Ovary (tissue), 9 donors: ENCODE results near the gene CFAP65. TPM values are rescaled to one million over a fixed set of nuclear protein-coding genes. Genes with fewer than 3 reads are reported as not detected.

Experiments used
- DNase-seq, 5 donors: peaks; one replicate each; pipeline ENCODE4 v3.0.0-alpha.2; 2019 to 2020
- H3K27ac ChIP-seq, 2 donors: fragments of 200-600 bp; one replicate each; pipeline versions ENCODE4 v1.5.1 to v1.8.0; 2019 to 2022
- H3K27me3 ChIP-seq: fragments of 200-600 bp; one replicate; pipeline ENCODE4 v1.8.0; 2022
- H3K36me3 ChIP-seq: fragments of 200-600 bp; sonication (generic); one replicate; pipeline ENCODE4 v1.5.1; 2019
- H3K4me1 ChIP-seq: one replicate; pipeline ENCODE4 v1.8.1; 2013; ENCODE audit warnings: mild to moderate bottlenecking, moderate library complexity; ENCODE audit not compliant: insufficient read depth
- H3K4me3 ChIP-seq: fragments of 200-600 bp; sonication (generic); one replicate; pipeline ENCODE4 v1.5.1; 2017
- H3K9me3 ChIP-seq, 2 donors: fragments of 200-600 bp in 1 of 2; sonication (generic) in 1 of 2; one replicate each; pipeline versions ENCODE4 v1.5.1 to v1.8.1; 2013 to 2019; ENCODE audit warnings: mild to moderate bottlenecking in 1 of 2, moderate library complexity in 1 of 2
- EP300 ChIP-seq: sonication (generic); formaldehyde crosslinking; IDR thresholded peaks from one replicate; pipeline ENCODE4 v1.6.1; 2017; ENCODE audit warnings: antibody characterized with exemption
- POLR2A ChIP-seq: fragments of 450-650 bp; IDR thresholded peaks from one replicate; pipeline ENCODE4 v1.6.1; 2017; ENCODE audit warnings: antibody characterized with exemption, mild to moderate bottlenecking, moderate library complexity
- WGBS, 3 donors: extraction: QIAGEN DNeasy Blood & Tissue Kit in 1 of 3; methylation state at CpG; one replicate each; pipeline versions ENCODE4 v1.1.5 to v1.1.7; 2013 to 2017; 5-methylcytosine and 5-hydroxymethylcytosine counted together
- intact Hi-C, 4 donors: fragments of 100-400 bp; cut with DNase I; formaldehyde crosslinking; loops; one replicate each; pipeline versions ENCODE4 v1.11.0 to v1.15.1; 2022 to 2023
- polyA plus RNA-seq, 2 donors: library from polyadenylated mRNA; stranded (reverse); fragments of 200-250 nt in 1 of 2; fragments of 350-450 nt in 1 of 2; fragmentation: Illumina TruSeq in 1 of 2; extraction: RNeasy Lipid Tissue Mini Kit (QIAGEN cat#74804) in 1 of 2; gene quantifications; one replicate each; pipeline ENCODE4 v1.2.3, GENCODE V29; 2013 to 2014
- total RNA-seq, 7 donors: library from RNA; depleted of rRNA in 2 of 7; stranded (reverse); fragments of >200 nt in 2 of 7; fragmentation: NEBNext Ultra II Directional in 3 of 7; extraction: Animal tissue kit (Norgen Biotek cat#: 25700) in 3 of 7; gene quantifications; one replicate each; pipeline versions ENCODE4 v1.1.0 to v1.2.4, GENCODE V29; 2016 to 2023
- TF ChIP-seq, protein P1 (sequence below), 3 donors: fragments of 450-650 bp in 2 of 3; fragments of 200-600 bp in 1 of 3; IDR thresholded peaks; one replicate each; pipeline versions ENCODE4 v1.5.1 to v1.8.0; 2016 to 2022; ENCODE audit warnings: antibody characterized with exemption in 3 of 3, mild to moderate bottlenecking in 1 of 3
- donor health status: DM: no; HTN: no; CAD: no; lungs with moderate emphysema.
- donor health status: DM: no; HTN: no; CAD: no.
- donor health status: Bipolar disorder and iron deficiency.
- donor health status: DM: yes; HTN: yes; CAD: no.
- donor health status: DM: no; HTN: no; CAD: no.
- donor health status: DM: yes; HTN: yes; CAD: no.

CFAP65 gene
- total and polyA plus RNA-seq, 9 donors, result 0.04 to 19.6 (median 0.90) TPM; not detected in 3

- intact Hi-C loops, result no loop called here
- TF ChIP-seq POLR2A, result no peak
- TF ChIP-seq, protein P1, sequence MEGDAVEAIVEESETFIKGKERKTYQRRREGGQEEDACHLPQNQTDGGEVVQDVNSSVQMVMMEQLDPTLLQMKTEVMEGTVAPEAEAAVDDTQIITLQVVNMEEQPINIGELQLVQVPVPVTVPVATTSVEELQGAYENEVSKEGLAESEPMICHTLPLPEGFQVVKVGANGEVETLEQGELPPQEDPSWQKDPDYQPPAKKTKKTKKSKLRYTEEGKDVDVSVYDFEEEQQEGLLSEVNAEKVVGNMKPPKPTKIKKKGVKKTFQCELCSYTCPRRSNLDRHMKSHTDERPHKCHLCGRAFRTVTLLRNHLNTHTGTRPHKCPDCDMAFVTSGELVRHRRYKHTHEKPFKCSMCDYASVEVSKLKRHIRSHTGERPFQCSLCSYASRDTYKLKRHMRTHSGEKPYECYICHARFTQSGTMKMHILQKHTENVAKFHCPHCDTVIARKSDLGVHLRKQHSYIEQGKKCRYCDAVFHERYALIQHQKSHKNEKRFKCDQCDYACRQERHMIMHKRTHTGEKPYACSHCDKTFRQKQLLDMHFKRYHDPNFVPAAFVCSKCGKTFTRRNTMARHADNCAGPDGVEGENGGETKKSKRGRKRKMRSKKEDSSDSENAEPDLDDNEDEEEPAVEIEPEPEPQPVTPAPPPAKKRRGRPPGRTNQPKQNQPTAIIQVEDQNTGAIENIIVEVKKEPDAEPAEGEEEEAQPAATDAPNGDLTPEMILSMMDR (IDR thresholded peaks at IDR 0.05), result no peak
- WGBS, 3 donors, result 75 to 89% (median 89%) methylated on average over 6 of the region's 6 CpGs
- no peak overlapping the region for H3K27ac ChIP-seq
- DNase-seq, result no peak
- no peaks in the 10 kb centered on the region for H3K4me1 ChIP-seq
- H3K27me3 ChIP-seq, result no peaks in the 10 kb centered on the region
- H3K9me3 ChIP-seq, result no peaks in the 10 kb centered on the region
- H3K36me3 ChIP-seq, result no peaks in the 10 kb centered on the region
- no peak overlapping the region for H3K4me3 ChIP-seq
These were observed 30.0 kb upstream of the CFAP65 start for GRCh38 chr2:219071131-219071816.

- WGBS, 3 donors, result 85 to 91% (median 91%) methylated on average over 1 of the region's 1 CpG
These were observed 24.2 kb upstream of the CFAP65 start for GRCh38 chr2:219065484-219065883.

DNA sequence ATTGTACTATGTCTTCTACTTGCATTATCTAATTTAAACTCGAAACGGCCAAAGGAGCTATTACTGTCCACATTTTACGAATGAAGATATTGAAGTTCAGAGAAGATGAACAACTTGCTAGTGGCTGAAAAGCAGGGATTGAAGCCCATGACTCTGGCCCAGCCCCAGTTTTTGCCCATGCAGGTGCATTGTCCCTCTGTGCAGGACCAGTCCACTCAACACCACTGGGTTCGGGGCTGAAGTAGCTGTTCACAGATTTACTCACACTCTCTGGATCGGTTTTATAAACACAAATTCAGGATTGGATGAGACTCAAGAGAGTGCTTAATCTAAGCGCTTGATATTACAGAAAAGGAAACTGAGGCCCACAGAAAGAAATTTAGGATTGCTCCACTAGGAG lies 20.8 kb upstream of the CFAP65 start:
- Histone ChIP-seq H3K27ac (no peak overlapping the region), H3K36me3 (no peaks in the 10 kb centered on the region), H3K27me3 (no peaks in the 10 kb centered on the region), H3K4me3 (no peak overlapping the region), H3K9me3 (no peaks in the 10 kb centered on the region), H3K4me1 (peaks cover 7% of the 10 kb centered on the region)
- intact Hi-C loops, result no loop called here
- no peak for DNase-seq
- TF ChIP-seq, protein P1 (IDR thresholded peaks at IDR 0.05), result no peak
- TF ChIP-seq EP300 (no peak), POLR2A (no peak)
- WGBS, 3 donors, result 61 to 71% (median 66%) methylated on average over 6 of the region's 6 CpGs

More at GRCh38 chr2:219065484-219065883, 24.2 kb upstream of the CFAP65 start:
- H3K36me3 ChIP-seq, result no peaks in the 10 kb centered on the region
- H3K27ac ChIP-seq, result no peak overlapping the region
- H3K4me1 ChIP-seq, result peaks cover 2% of the 10 kb centered on the region
- no peaks in the 10 kb centered on the region for H3K9me3 ChIP-seq
- no peak for DNase-seq
- no peaks in the 10 kb centered on the region for H3K27me3 ChIP-seq
- no peak overlapping the region for H3K4me3 ChIP-seq
- no peak for TF ChIP-seq POLR2A
- TF ChIP-seq, protein P1 (IDR thresholded peaks at IDR 0.05), result no peak
- TF ChIP-seq EP300, result no peak
- intact Hi-C loops, result no loop called here

DNA sequence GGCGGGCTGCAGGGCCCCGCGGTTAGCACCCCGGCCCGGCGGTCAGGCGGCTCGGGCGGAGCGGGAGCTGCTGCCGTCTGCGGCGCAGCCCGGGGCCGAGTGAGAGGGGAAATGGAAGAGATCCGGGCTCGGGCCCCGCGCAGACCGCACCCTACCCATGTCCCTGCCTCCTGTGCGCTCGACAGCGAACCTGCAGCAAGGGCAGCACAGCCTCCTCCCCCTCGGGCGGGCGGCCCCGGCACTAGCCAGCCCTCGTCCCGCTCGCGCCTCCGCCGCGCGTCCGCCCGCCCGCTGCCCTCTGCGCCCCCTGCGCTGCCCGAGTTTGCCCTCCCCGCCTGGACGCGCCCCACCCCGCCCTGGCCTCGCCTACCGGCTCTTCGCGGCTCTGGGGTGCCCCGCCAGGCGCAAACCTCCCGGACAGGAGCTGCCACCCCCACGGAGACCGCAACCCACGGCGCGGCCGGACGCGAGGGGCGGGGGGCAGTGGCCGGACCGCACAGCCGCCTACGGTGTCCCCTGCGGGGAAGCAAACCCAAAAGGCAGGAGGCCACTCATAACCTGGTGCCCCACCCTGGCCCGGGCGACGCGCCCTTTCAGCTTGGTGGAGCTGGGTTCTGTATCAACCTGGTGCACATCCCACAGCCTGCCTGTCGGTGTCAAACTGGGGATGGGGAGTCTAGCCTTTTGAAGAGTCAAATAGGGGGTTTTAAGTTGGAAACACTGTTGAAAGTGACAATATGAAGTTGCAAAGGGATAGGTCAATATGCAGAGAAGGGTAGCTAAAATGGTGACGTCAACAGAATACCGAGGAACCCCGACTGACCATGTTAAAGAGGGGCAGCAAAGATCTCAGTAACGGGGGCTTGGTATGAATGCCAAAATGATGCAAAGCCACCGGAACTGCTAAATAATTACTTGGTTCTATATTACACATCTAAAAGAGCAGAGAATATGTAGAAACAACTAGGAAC lies 19.8 kb upstream of the CFAP65 start, which contains the start of gene IHH:
Gene IHH (minus strand): TSS at position 101 of the 971 bp plus-strand sequence. CDS start 454 bp downstream, outside the sequence.
- no peak for TF ChIP-seq EP300
- no peak for TF ChIP-seq POLR2A
- TF ChIP-seq, protein P1 (IDR thresholded peaks at IDR 0.05), result no peak
- H3K27me3 ChIP-seq, result peaks cover 3% of the 10 kb centered on the region
- no peaks in the 10 kb centered on the region for H3K36me3 ChIP-seq
- intact Hi-C loops, result no loop called here
- peaks cover 7% of the 10 kb centered on the region for H3K4me1 ChIP-seq
- no peak within 1 kb of the TSS for H3K27ac ChIP-seq
- no peaks in the 10 kb centered on the region for H3K9me3 ChIP-seq
- 1 to 3% (median 3%) methylated on average over 36 to 76 of the region's 76 CpGs for WGBS, 3 donors
- H3K4me3 ChIP-seq, result peak within 1 kb of the TSS; percentile 32
- DNase-seq, result no peak
